Heart left ventricle (tissue), 16 donors: Measurements from ENCODE around the gene AGRN. TPM values are rescaled to one million over a fixed set of nuclear protein-coding genes. Genes with fewer than 3 reads are reported as not detected.

Experiments used
- ATAC-seq, 4 donors: fragments of 200-7000 bp; cut with Tn5 transposase; one replicate each; pipeline ENCODE4 v1.9.1; 2020 to 2022; ENCODE audit warnings: moderate library complexity in 4 of 4, mild to moderate bottlenecking in 3 of 4, moderate number of reproducible peaks in 1 of 4
- DNase-seq, 5 donors: peaks; one replicate each; pipeline ENCODE4 v3.0.0-alpha.2; 2020
- H3K27ac ChIP-seq, 12 donors: fragments of 200-600 bp; sonication (generic) in 4 of 12; one replicate each; pipeline versions ENCODE4 v1.5.0 to v1.8.0; 2016 to 2022; ENCODE audit warnings: mild to moderate bottlenecking in 2 of 12
- H3K27me3 ChIP-seq, 9 donors: fragments of 200-600 bp; sonication (generic) in 2 of 9; one replicate each; pipeline versions ENCODE4 v1.5.1 to v1.8.0; 2016 to 2022; ENCODE audit warnings: mild to moderate bottlenecking in 3 of 9
- H3K36me3 ChIP-seq, 9 donors: fragments of 200-600 bp; sonication (generic) in 2 of 9; one replicate each; pipeline versions ENCODE4 v1.5.0 to v1.8.0; 2018 to 2022; ENCODE audit warnings: mild to moderate bottlenecking in 2 of 9
- H3K4me1 ChIP-seq, 12 donors: fragments of 200-600 bp; sonication (generic) in 4 of 12; one replicate each; pipeline versions ENCODE4 v1.5.0 to v1.8.0; 2016 to 2022; ENCODE audit warnings: mild to moderate bottlenecking in 3 of 12
- H3K4me3 ChIP-seq, 12 donors: fragments of 200-600 bp; sonication (generic) in 4 of 12; one replicate each; pipeline versions ENCODE4 v1.5.0 to v1.8.0; 2017 to 2022; ENCODE audit warnings: mild to moderate bottlenecking in 9 of 12, moderate library complexity in 4 of 12
- H3K9me3 ChIP-seq, 12 donors: fragments of 200-600 bp; sonication (generic) in 4 of 12; one replicate each; pipeline versions ENCODE4 v1.5.0 to v1.8.0; 2016 to 2022; ENCODE audit warnings: mild to moderate bottlenecking in 1 of 12
- CTCF ChIP-seq, 12 donors: fragments of 200-600 bp; sonication (generic) in 4 of 12; IDR thresholded peaks; one replicate each; pipeline versions ENCODE4 v1.5.0 to v1.8.0; 2018 to 2022; ENCODE audit warnings: antibody characterized with exemption in 12 of 12, mild to moderate bottlenecking in 5 of 12
- POLR2A ChIP-seq, 2 donors: fragments of 450-650 bp; IDR thresholded peaks; one replicate each; pipeline ENCODE4 v1.6.1; 2017; ENCODE audit warnings: antibody characterized with exemption in 2 of 2, mild to moderate bottlenecking in 2 of 2, moderate library complexity in 2 of 2
- WGBS, 4 donors: extraction: QIAGEN DNeasy Blood & Tissue Kit in 2 of 4; methylation state at CpG; one replicate each; pipeline versions ENCODE4 v1.1.5 to v1.1.7; 2013 to 2018; 5-methylcytosine and 5-hydroxymethylcytosine counted together
- intact Hi-C, 10 donors: fragments of 100-400 bp; cut with DNase I; formaldehyde crosslinking; loops; one replicate each; pipeline versions ENCODE4 v1.11.1 to v1.14.2; 2022
- polyA plus RNA-seq, 2 donors: library from polyadenylated mRNA; stranded (reverse); fragments of 200-250 nt; gene quantifications; one replicate each; pipeline ENCODE4 v1.2.3, GENCODE V29; 2013
- total RNA-seq, 9 donors: library from RNA; depleted of rRNA in 2 of 9; stranded (reverse); fragments of >200 nt in 2 of 9; fragmentation: NEBNext Ultra II Directional in 3 of 9; extraction: Animal tissue kit (Norgen Biotek cat#: 25700) in 3 of 9; gene quantifications; one replicate each; pipeline versions ENCODE4 v1.1.0 to v1.2.4, GENCODE V29; 2016 to 2023
- donor health status: ischemic (EF 13 %, LVEDD 7.1; RV severe dilation, severe dysfunction).
- donor health status: healthy with polysubstance abuse.
- donor health status: DM: no; HTN: yes; CAD: no.
- donor health status: DM: no; HTN: no; CAD: no.
- donor health status: ischemic (EF 25% LVEDD 6.9; RV normal size, moderate dysfunction).
- donor health status: ischemic (EF 25% LVEDD 5.7; RV mildly dilated, moderate dysfunction).
- donor health status: healthy.
- donor health status: DM: yes; HTN: yes; CAD: no.
- donor health status: ischemic (EF 35%, LVEDD 5.7; RV mildly dilated, moderate dysfunction).
- donor health status: nonischemic (EF 11% LVEDD 7.7; RV severe dilation, severe dysfunction).
- donor health status: DM: yes; HTN: yes; CAD: no.
- donor health status: PGD.
- donor health status: ischemic (EF 29% LVEDD 5.4; RV normal size, mild dysfunction).
- donor health status: nonischemic (EF 23%, LVEDD 6.1; RV moderate dilation, normal function).

The AGRN gene
- total and polyA plus RNA-seq, 11 donors, result 9.7 to 45.7 (median 18.6) TPM

- ATAC-seq (no peak), DNase-seq (peak in 3 of 5 donors; percentile 20 to 55 (median 29))
- Histone ChIP-seq H3K27ac (no peak overlapping the region), H3K4me1 (peaks cover 0 to 31% (median 17%) of the 10 kb centered on the region in 12 donors), H3K36me3 (peaks cover 0 to 7% (median 0%) of the 10 kb centered on the region in 9 donors), H3K27me3 (peaks cover 0 to 46% (median 0%) of the 10 kb centered on the region in 9 donors), H3K4me3 (no peak overlapping the region), H3K9me3 (peaks cover 0 to 11% (median 3%) of the 10 kb centered on the region in 12 donors)
- TF ChIP-seq POLR2A (IDR thresholded peaks at IDR 0.05), result no peak
- TF ChIP-seq CTCF (IDR thresholded peaks at IDR 0.05), result no peak
- intact Hi-C loops, result loop anchor here in 1 of 10 donors (5.0 kb wide), 1 partner anchor 89 kb away; no protein-coding TSS in a partner anchor
- 44 to 52% (median 46%) methylated on average over 12 to 30 of the region's 30 CpGs for WGBS, 4 donors
Measured at GRCh38 chr1:995665-996633, 24.0 kb upstream of the AGRN start.

- TF ChIP-seq CTCF (IDR thresholded peaks at IDR 0.05) (no peak), POLR2A (IDR thresholded peaks at IDR 0.05) (no peak)
- intact Hi-C loops, result loop anchor here in 1 of 10 donors (5.0 kb wide), 1 partner anchor 90 kb away; no protein-coding TSS in a partner anchor
- 72 to 78% (median 73%) methylated on average over 23 to 24 of the region's 24 CpGs for WGBS, 4 donors
- DNase-seq (peak in 3 of 5 donors; percentile 26 to 60 (median 28)), ATAC-seq (no peak)
- Histone ChIP-seq H3K36me3 (peaks cover 0 to 7% (median 0%) of the 10 kb centered on the region in 9 donors), H3K27ac (peak overlapping the region in 1 of 12 donors; percentile 99), H3K4me1 (peaks cover 0 to 41% (median 19%) of the 10 kb centered on the region in 12 donors), H3K9me3 (peaks cover 0 to 5% (median under 1%) of the 10 kb centered on the region in 12 donors), H3K27me3 (peaks cover 0 to 58% (median 0%) of the 10 kb centered on the region in 9 donors), H3K4me3 (peak overlapping the region in 3 of 12 donors; percentile 90 to 93 (median 92))
Measured at GRCh38 chr1:996851-997712, 22.8 kb upstream of the AGRN start.

- Histone ChIP-seq H3K4me1 (peaks cover 0 to 41% (median 20%) of the 10 kb centered on the region in 12 donors), H3K9me3 (no peaks in the 10 kb centered on the region), H3K27me3 (peaks cover 0 to 61% (median 0%) of the 10 kb centered on the region in 9 donors), H3K4me3 (peak overlapping the region in 7 of 12 donors; percentile 71 to 93 (median 81)), H3K36me3 (peaks cover 0 to 7% (median 0%) of the 10 kb centered on the region in 9 donors), H3K27ac (peak overlapping the region in 2 of 12 donors; percentile 99)
- intact Hi-C loops, result loop anchor here in 1 of 10 donors (5.0 kb wide), 1 partner anchor 90 kb away; no protein-coding TSS in a partner anchor
- 79 to 90% (median 86%) methylated on average over 2 to 3 of the region's 3 CpGs; no CpG with 5 or more reads in 1 of the 4 donors for WGBS, 4 donors
- ATAC-seq (no peak), DNase-seq (peak in 1 of 5 donors; percentile 69)
- no peak for TF ChIP-seq CTCF (IDR thresholded peaks at IDR 0.05)
- no peak for TF ChIP-seq POLR2A (IDR thresholded peaks at IDR 0.05)
Measured at GRCh38 chr1:997713-997992, 22.3 kb upstream of the AGRN start.
